Trophoblast cell (in vitro differentiated cells and primary cell): Measurements from ENCODE around the gene UNC13B.

Experiments
- DNase-seq, 2 donors: peaks; one replicate each; pipeline ENCODE4 v3.0.0-alpha.2; 2016
- H2AFZ ChIP-seq: 2 replicates; pipeline ENCODE4 v1.6.1; 2013; ENCODE audit warnings: low read length, moderate library complexity, mild to moderate bottlenecking; ENCODE audit not compliant: insufficient read depth, poor library complexity
- H2AK5ac ChIP-seq: 2 replicates; pipeline ENCODE4 v1.6.1; 2013; ENCODE audit warnings: mild to moderate bottlenecking, low read length
- H2BK120ac ChIP-seq: 2 replicates; pipeline ENCODE4 v1.6.1; 2013; ENCODE audit warnings: low read length, mild to moderate bottlenecking, moderate library complexity; ENCODE audit not compliant: insufficient read depth, poor library complexity
- H2BK12ac ChIP-seq: 2 replicates; pipeline ENCODE4 v1.6.1; 2013; ENCODE audit warnings: mild to moderate bottlenecking, low read length, moderate library complexity
- H2BK5ac ChIP-seq: 2 replicates; pipeline ENCODE4 v1.6.1; 2013; ENCODE audit warnings: low read length, low read depth, moderate library complexity, mild to moderate bottlenecking; ENCODE audit not compliant: poor library complexity
- H3K14ac ChIP-seq: 2 replicates; pipeline ENCODE4 v1.6.1; 2013; ENCODE audit warnings: mild to moderate bottlenecking, low read length
- H3K18ac ChIP-seq: 2 replicates; pipeline ENCODE4 v1.6.1; 2013; ENCODE audit warnings: mild to moderate bottlenecking, low read length
- H3K23ac ChIP-seq: 2 replicates; pipeline ENCODE4 v1.6.1; 2013; ENCODE audit warnings: low read length
- H3K27ac ChIP-seq: 2 replicates; pipeline ENCODE4 v1.5.1; 2013; ENCODE audit warnings: low read depth, mild to moderate bottlenecking, inconsistent platforms, low read length, moderate library complexity
- H3K27me3 ChIP-seq: 2 replicates; pipeline ENCODE4 v1.6.1; 2013; ENCODE audit warnings: inconsistent platforms, mild to moderate bottlenecking, low read length, moderate library complexity; ENCODE audit not compliant: insufficient read depth
- H3K36me3 ChIP-seq, 2 experiments: 1 replicate in 1 of 2; 2 replicates in 1 of 2; pipeline ENCODE4 v1.6.1; 2013; ENCODE audit warnings: low read length in 2 of 2, mild to moderate bottlenecking in 2 of 2, moderate library complexity in 1 of 2; ENCODE audit not compliant: insufficient read depth in 2 of 2, control insufficient read depth in 1 of 2
- H3K4ac ChIP-seq: 2 replicates; pipeline ENCODE4 v1.6.1; 2013; ENCODE audit warnings: low read depth, mild to moderate bottlenecking, low read length, moderate library complexity
- H3K4me1 ChIP-seq, 2 experiments: 1 replicate in 1 of 2; 2 replicates in 1 of 2; pipeline ENCODE4 v1.6.1; 2013; ENCODE audit warnings: low read length in 2 of 2, mild to moderate bottlenecking in 2 of 2, moderate library complexity in 1 of 2; ENCODE audit not compliant: insufficient read depth in 2 of 2, control insufficient read depth in 1 of 2
- H3K4me2 ChIP-seq: 2 replicates; pipeline ENCODE4 v1.6.1; 2013; ENCODE audit warnings: inconsistent platforms, mild to moderate bottlenecking, low read length, moderate library complexity
- H3K4me3 ChIP-seq: 2 replicates; pipeline ENCODE4 v1.5.1; 2013; ENCODE audit warnings: mild to moderate bottlenecking, low read depth, low read length, inconsistent platforms
- H3K79me1 ChIP-seq: one replicate; pipeline ENCODE4 v1.6.1; 2013; ENCODE audit warnings: low read length
- H3K79me2 ChIP-seq: 2 replicates; pipeline ENCODE4 v1.6.1; 2013; ENCODE audit warnings: low read length, mild to moderate bottlenecking; ENCODE audit not compliant: control insufficient read depth, insufficient read depth, poor library complexity
- H3K9ac ChIP-seq: 2 replicates; pipeline ENCODE4 v1.6.1; 2013; ENCODE audit warnings: mild to moderate bottlenecking, low read length
- H3K9me3 ChIP-seq: 2 replicates; pipeline ENCODE4 v1.6.1; 2013; ENCODE audit warnings: low read depth, mild to moderate bottlenecking, control low read depth, inconsistent platforms, low read length; ENCODE audit not compliant: insufficient read depth
- H4K12ac ChIP-seq: 2 replicates; pipeline ENCODE4 v1.6.1; 2013; ENCODE audit warnings: low read depth, mild to moderate bottlenecking, low read length, moderate library complexity
- H4K8ac ChIP-seq: 2 replicates; pipeline ENCODE4 v1.6.1; 2013; ENCODE audit warnings: low read depth, mild to moderate bottlenecking, low read length, moderate library complexity
- H4K91ac ChIP-seq: one replicate; pipeline ENCODE4 v1.6.1; 2013; ENCODE audit warnings: low read depth, mild to moderate bottlenecking, low read length, moderate library complexity
- WGBS: extraction: QIAGEN DNeasy Blood & Tissue Kit; methylation state at CpG from one replicate; pipeline ENCODE4 v1.1.7; 2013; ENCODE audit warnings: missing lambda C conversion rate; ENCODE audit not compliant: insufficient read length, insufficient coverage; ENCODE audit errors: extremely low coverage; 5-methylcytosine and 5-hydroxymethylcytosine counted together

The UNC13B gene

DNA sequence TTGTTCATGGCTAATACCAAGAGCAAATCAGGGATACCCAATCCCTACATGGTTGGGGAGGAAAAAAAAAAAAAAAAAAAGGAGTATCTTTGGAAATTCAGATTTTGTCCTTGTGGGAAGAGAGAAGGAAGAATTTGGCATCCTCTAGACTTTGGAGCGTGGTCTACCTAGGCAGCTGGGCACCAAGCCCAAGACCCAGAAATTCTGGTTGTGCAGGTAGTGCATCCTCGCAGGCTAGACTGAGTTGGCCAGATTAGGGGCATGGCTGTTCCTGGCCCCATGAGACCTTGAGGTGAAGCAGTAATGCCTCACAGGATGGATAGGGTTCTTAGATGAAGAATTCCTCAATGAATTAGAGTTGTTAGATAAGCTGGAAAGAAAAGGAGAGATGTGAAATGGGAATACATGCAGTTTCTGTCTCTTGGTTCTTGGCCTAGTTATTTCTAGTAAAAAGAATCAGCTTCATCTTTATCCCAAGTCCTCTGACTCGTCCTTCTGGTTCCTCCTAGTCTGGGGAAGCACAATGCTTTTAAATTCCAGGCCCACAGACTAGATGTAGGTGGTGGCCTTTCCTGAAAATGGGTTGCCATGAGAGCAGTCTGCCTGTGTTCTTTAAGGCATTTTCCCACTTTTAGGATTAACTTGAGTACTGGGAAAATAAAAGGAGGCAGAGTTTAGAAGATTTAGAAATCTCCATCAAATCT, 187.6 kb downstream of the UNC13B start:
- no peak overlapping the region for H4K91ac ChIP-seq
- no peak overlapping the region for H4K8ac ChIP-seq
- H3K14ac ChIP-seq: no peak overlapping the region
- no peak overlapping the region for H3K27ac ChIP-seq
- no peaks in the 10 kb centered on the region for H3K79me2 ChIP-seq
- H2BK12ac ChIP-seq: no peak overlapping the region
- no peak overlapping the region for H3K4me2 ChIP-seq
- H3K23ac ChIP-seq: no peak overlapping the region
- H3K79me1 ChIP-seq: no peaks in the 10 kb centered on the region
- no peaks in the 10 kb centered on the region for H3K27me3 ChIP-seq
- H2AFZ ChIP-seq: no peak overlapping the region
- no peaks in the 10 kb centered on the region for H3K9me3 ChIP-seq
- no peak for DNase-seq
- no peak overlapping the region for H3K4ac ChIP-seq
- H4K12ac ChIP-seq: no peak overlapping the region
- WGBS: no CpG with 5 or more reads among the region's 3 CpGs
- no peak overlapping the region for H2AK5ac ChIP-seq
- no peak overlapping the region for H3K18ac ChIP-seq
- no peak overlapping the region for H3K9ac ChIP-seq
- H3K36me3 ChIP-seq: no peaks in the 10 kb centered on the region
- no peak overlapping the region for H3K4me3 ChIP-seq
- H2BK120ac ChIP-seq: no peak overlapping the region
- H2BK5ac ChIP-seq: no peak overlapping the region
- H3K4me1 ChIP-seq: peaks cover 0 to 2% of the 10 kb centered on the region in 2 experiments

- H3K4me3 ChIP-seq: no peak overlapping the region
- no peak overlapping the region for H3K23ac ChIP-seq
- H3K4ac ChIP-seq: no peak overlapping the region
- no peaks in the 10 kb centered on the region for H3K36me3 ChIP-seq
- no peak overlapping the region for H3K9ac ChIP-seq
- no peak overlapping the region for H4K91ac ChIP-seq
- no peak overlapping the region for H2BK12ac ChIP-seq
- H2BK5ac ChIP-seq: no peak overlapping the region
- no CpG with 5 or more reads among the region's 1 CpG for WGBS
- no peak overlapping the region for H3K4me2 ChIP-seq
- H3K27me3 ChIP-seq: no peaks in the 10 kb centered on the region
- no peak overlapping the region for H4K12ac ChIP-seq
- H3K79me1 ChIP-seq: no peaks in the 10 kb centered on the region
- no peak overlapping the region for H2AFZ ChIP-seq
- H2BK120ac ChIP-seq: no peak overlapping the region
- no peak overlapping the region for H3K27ac ChIP-seq
- H4K8ac ChIP-seq: no peak overlapping the region
- H3K4me1 ChIP-seq: peaks cover 0 to 2% of the 10 kb centered on the region in 2 experiments
- no peak overlapping the region for H3K14ac ChIP-seq
- H3K79me2 ChIP-seq: no peaks in the 10 kb centered on the region
- no peaks in the 10 kb centered on the region for H3K9me3 ChIP-seq
- H2AK5ac ChIP-seq: no peak overlapping the region
- no peak overlapping the region for H3K18ac ChIP-seq
- no peak for DNase-seq
Measured at GRCh38 chr9:35350212-35350611, 188.4 kb downstream of the UNC13B start.

- H3K27ac ChIP-seq: no peak overlapping the region
- H3K18ac ChIP-seq: no peak overlapping the region
- WGBS: no CpG with 5 or more reads among the region's 3 CpGs
- no peaks in the 10 kb centered on the region for H3K79me2 ChIP-seq
- H2BK120ac ChIP-seq: no peak overlapping the region
- no peaks in the 10 kb centered on the region for H3K27me3 ChIP-seq
- no peak overlapping the region for H4K8ac ChIP-seq
- no peak overlapping the region for H4K12ac ChIP-seq
- H4K91ac ChIP-seq: no peak overlapping the region
- no peak overlapping the region for H2AFZ ChIP-seq
- H3K4ac ChIP-seq: no peak overlapping the region
- H3K9ac ChIP-seq: no peak overlapping the region
- H3K4me3 ChIP-seq: no peak overlapping the region
- H3K4me1 ChIP-seq: peaks cover 0 to 2% of the 10 kb centered on the region in 2 experiments
- H2BK12ac ChIP-seq: no peak overlapping the region
- no peak for DNase-seq
- H2BK5ac ChIP-seq: no peak overlapping the region
- H2AK5ac ChIP-seq: no peak overlapping the region
- H3K4me2 ChIP-seq: no peak overlapping the region
- H3K14ac ChIP-seq: no peak overlapping the region
- H3K36me3 ChIP-seq: no peaks in the 10 kb centered on the region
- no peaks in the 10 kb centered on the region for H3K9me3 ChIP-seq
- no peaks in the 10 kb centered on the region for H3K79me1 ChIP-seq
- H3K23ac ChIP-seq: no peak overlapping the region
Measured at GRCh38 chr9:35350827-35351549, 189.2 kb downstream of the UNC13B start.

DNA sequence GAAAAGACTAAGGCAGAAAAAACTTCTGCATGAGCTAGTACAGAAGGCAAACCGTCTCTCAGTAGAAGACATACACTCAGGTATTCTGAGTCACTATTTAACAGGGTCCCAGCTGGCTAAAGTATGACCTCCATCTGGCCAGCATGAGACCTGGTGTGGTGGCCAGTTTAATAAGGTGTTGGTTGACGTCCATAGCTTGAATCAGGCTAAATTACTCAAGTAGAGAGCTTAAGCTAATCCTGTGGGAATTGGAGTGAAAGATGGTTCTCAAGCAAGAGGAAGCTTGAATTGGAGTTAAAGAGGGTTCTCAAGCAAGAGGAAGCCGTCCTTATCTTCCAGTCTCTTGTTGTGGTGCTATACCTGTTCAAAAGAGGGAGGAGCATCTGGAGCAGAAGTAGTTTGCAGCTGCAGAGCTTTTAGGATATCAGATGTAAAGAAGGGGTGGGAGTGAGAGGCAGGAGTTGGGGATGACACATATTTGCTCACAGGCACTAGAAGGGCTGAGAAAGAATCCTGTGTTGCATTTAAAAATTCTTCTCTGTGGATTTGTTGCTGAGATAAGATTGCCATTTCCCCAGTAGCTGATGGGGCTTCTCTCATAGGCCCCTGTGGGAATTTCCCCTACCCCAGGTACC, 192.0 kb downstream of the UNC13B start:
- Histone ChIP-seq H3K23ac (no peak overlapping the region), H2AFZ (no peak overlapping the region), H3K79me1 (no peaks in the 10 kb centered on the region), H3K27me3 (no peaks in the 10 kb centered on the region), H4K12ac (no peak overlapping the region), H3K4ac (no peak overlapping the region), H3K4me1 (peaks cover 0 to 2% of the 10 kb centered on the region in 2 experiments), H3K36me3 (no peaks in the 10 kb centered on the region), H3K18ac (no peak overlapping the region), H3K4me2 (no peak overlapping the region), H2BK12ac (no peak overlapping the region), H3K9ac (no peak overlapping the region), H3K9me3 (no peaks in the 10 kb centered on the region), H2BK5ac (no peak overlapping the region), H3K14ac (no peak overlapping the region), H2BK120ac (no peak overlapping the region), H3K27ac (no peak overlapping the region), H4K8ac (no peak overlapping the region), H4K91ac (no peak overlapping the region), H3K79me2 (no peaks in the 10 kb centered on the region), H2AK5ac (no peak overlapping the region), H3K4me3 (no peak overlapping the region)
- DNase-seq: peak; percentile 22 to 53
- WGBS: no CpG with 5 or more reads among the region's 3 CpGs
